GM12801 (cell line): ENCODE data around the gene PARD3.

Experiments used
- CTCF ChIP-seq: IDR thresholded peaks from one replicate; pipeline ENCODE4 v1.5.1; 2011; ENCODE audit warnings: control low read depth; ENCODE audit not compliant: insufficient read length; ENCODE audit errors: extremely low read depth

Gene PARD3

GRCh38 chr10:34408956-34409355, 406.1 kb downstream of the PARD3 start:
- no peak for TF ChIP-seq CTCF

GRCh38 chr10:34408381-34408780, 406.7 kb downstream of the PARD3 start:
- no peak for TF ChIP-seq CTCF

GRCh38 chr10:34407324-34407805, 407.7 kb downstream of the PARD3 start:
- no peak for TF ChIP-seq CTCF

- no peak for TF ChIP-seq CTCF
Measured at GRCh38 chr10:34406463-34407323, 408.4 kb downstream of the PARD3 start.

- TF ChIP-seq CTCF, result no peak
Measured at GRCh38 chr10:34405611-34406462, 409.3 kb downstream of the PARD3 start.

GRCh38 chr10:34403512-34403911, 411.6 kb downstream of the PARD3 start:
- no peak for TF ChIP-seq CTCF

- TF ChIP-seq CTCF, result no peak
Measured at GRCh38 chr10:34400075-34400474, 415.0 kb downstream of the PARD3 start.
